H9 (cell line): ENCODE results near the gene COL23A1. TPM values are rescaled to one million over a fixed set of nuclear protein-coding genes. Genes with fewer than 3 reads are reported as not detected.
A peak's percentile ranks its signal among the peaks of the same experiment; 100 is the strongest.

Experiments used
- DNase-seq: peaks from one replicate; pipeline ENCODE4 v3.0.0-alpha.2; 2017
- H2AFZ ChIP-seq: one replicate; pipeline ENCODE4 v1.6.1; 2013; ENCODE audit warnings: mild to moderate bottlenecking, low read length, control low read depth, moderate library complexity
- H2AK5ac ChIP-seq: 2 replicates; pipeline ENCODE4 v1.6.1; 2013; ENCODE audit warnings: low read length, control low read depth, mixed read lengths; ENCODE audit not compliant: insufficient read length
- H2BK120ac ChIP-seq: one replicate; pipeline ENCODE4 v1.6.1; 2013; ENCODE audit warnings: low read depth, mild to moderate bottlenecking, low read length, control low read depth, inconsistent platforms; ENCODE audit not compliant: poor library complexity, severe bottlenecking
- H2BK12ac ChIP-seq: 2 replicates; pipeline ENCODE4 v1.6.1; 2013; ENCODE audit warnings: low read length, control low read depth, mixed read lengths, low read depth; ENCODE audit not compliant: insufficient read length
- H2BK15ac ChIP-seq: 2 replicates; pipeline ENCODE4 v1.6.1; 2013; ENCODE audit warnings: low read depth, low read length, control low read depth
- H2BK20ac ChIP-seq: one replicate; pipeline ENCODE4 v1.6.1; 2013; ENCODE audit warnings: low read depth, mild to moderate bottlenecking, low read length, control low read depth, inconsistent platforms; ENCODE audit not compliant: poor library complexity, severe bottlenecking
- H2BK5ac ChIP-seq: 2 replicates; pipeline ENCODE4 v1.6.1; 2013; ENCODE audit warnings: low read length, control low read depth, mixed read lengths; ENCODE audit not compliant: insufficient read length
- H3K14ac ChIP-seq: 2 replicates; pipeline ENCODE4 v1.6.1; 2013; ENCODE audit warnings: low read length, control low read depth; ENCODE audit not compliant: insufficient read depth
- H3K18ac ChIP-seq: 2 replicates; pipeline ENCODE4 v1.6.1; 2013; ENCODE audit warnings: low read depth, mild to moderate bottlenecking, mixed read lengths, low read length, control low read depth; ENCODE audit not compliant: insufficient read length
- H3K23ac ChIP-seq: 2 replicates; pipeline ENCODE4 v1.6.1; 2013; ENCODE audit warnings: low read length, control low read depth, mixed read lengths, low read depth; ENCODE audit not compliant: insufficient read length
- H3K23me2 ChIP-seq: 2 replicates; pipeline ENCODE4 v1.6.1; 2013; ENCODE audit warnings: low read depth, mild to moderate bottlenecking, mixed read lengths, low read length, control low read depth; ENCODE audit not compliant: insufficient read length, poor library complexity, severe bottlenecking
- H3K27ac ChIP-seq: 2 replicates; pipeline ENCODE4 v1.5.1; 2013; ENCODE audit warnings: low read length, control low read depth, mixed read lengths, low read depth; ENCODE audit not compliant: insufficient read length
- H3K27me3 ChIP-seq: 2 replicates; pipeline ENCODE4 v1.6.1; 2013; ENCODE audit warnings: low read length, control low read depth, inconsistent platforms; ENCODE audit not compliant: insufficient read depth
- H3K4ac ChIP-seq: 2 replicates; pipeline ENCODE4 v1.6.1; 2013; ENCODE audit warnings: low read depth, mild to moderate bottlenecking, control low read depth, inconsistent platforms, low read length, moderate library complexity
- H3K4me1 ChIP-seq: 2 replicates; pipeline ENCODE4 v1.6.1; 2013; ENCODE audit warnings: low read length, control low read depth, inconsistent platforms; ENCODE audit not compliant: insufficient read depth
- H3K4me2 ChIP-seq: 2 replicates; pipeline ENCODE4 v1.6.1; 2013; ENCODE audit warnings: low read length, control low read depth, mixed read lengths; ENCODE audit not compliant: insufficient read length, insufficient read depth
- H3K56ac ChIP-seq: 2 replicates; pipeline ENCODE4 v1.6.1; 2013; ENCODE audit warnings: low read depth, mild to moderate bottlenecking, mixed read lengths, low read length, control low read depth; ENCODE audit not compliant: insufficient read length
- H3K79me1 ChIP-seq: 2 replicates; pipeline ENCODE4 v1.6.1; 2013; ENCODE audit warnings: low read depth, mild to moderate bottlenecking, moderate library complexity, low read length, control low read depth, inconsistent platforms; ENCODE audit not compliant: insufficient read depth, poor library complexity, severe bottlenecking
- H3K79me2 ChIP-seq: 2 replicates; pipeline ENCODE4 v1.6.1; 2013; ENCODE audit warnings: low read length, control low read depth, inconsistent platforms; ENCODE audit not compliant: insufficient read depth
- H3K9ac ChIP-seq: 2 replicates; pipeline ENCODE4 v1.6.1; 2013; ENCODE audit warnings: low read length, control low read depth, mixed read lengths; ENCODE audit not compliant: insufficient read length; ENCODE audit errors: extremely low read depth
- H3K9me3 ChIP-seq: one replicate; pipeline ENCODE4 v1.6.1; 2013; ENCODE audit warnings: low read depth, low read length, inconsistent platforms; ENCODE audit not compliant: control insufficient read depth
- H3T11ph ChIP-seq: one replicate; pipeline ENCODE4 v1.6.1; 2013; ENCODE audit warnings: mild to moderate bottlenecking, low read length, control low read depth, inconsistent platforms
- H4K20me1 ChIP-seq: one replicate; pipeline ENCODE4 v1.6.1; 2013; ENCODE audit not compliant: control insufficient read depth, insufficient read length, insufficient read depth
- H4K5ac ChIP-seq: 2 replicates; pipeline ENCODE4 v1.6.1; 2013; ENCODE audit warnings: low read depth, mild to moderate bottlenecking, mixed read lengths, low read length, control low read depth; ENCODE audit not compliant: insufficient read length
- H4K8ac ChIP-seq: replicated peaks from 2 replicates; pipeline ENCODE4 v1.6.1; 2013; ENCODE audit warnings: low read length, control low read depth, mixed read lengths, low read depth; ENCODE audit not compliant: insufficient read length
- H4K91ac ChIP-seq: 2 replicates; pipeline ENCODE4 v1.6.1; 2013; ENCODE audit warnings: low read depth, mild to moderate bottlenecking, moderate library complexity, mixed read lengths, low read length, control low read depth; ENCODE audit not compliant: insufficient read length
- H3K27ac Mint-ChIP-seq, 3 experiments: 2 replicates in 2 of 3; 3 replicates in 1 of 3; pipeline ENCODE4 v1.8.0; 2020 to 2021; ENCODE audit warnings: mixed read lengths in 3 of 3, mild to moderate bottlenecking in 1 of 3, moderate library complexity in 1 of 3
- H3K27me3 Mint-ChIP-seq: 2 replicates; pipeline ENCODE4 v1.8.0; 2021; ENCODE audit warnings: low read depth, mild to moderate bottlenecking, moderate library complexity, mixed read lengths
- H3K36me3 Mint-ChIP-seq, 3 experiments: 2 replicates in 2 of 3; 3 replicates in 1 of 3; pipeline ENCODE4 v1.8.0; 2020 to 2021; ENCODE audit warnings: low read depth in 3 of 3, mixed read lengths in 3 of 3; ENCODE audit not compliant: insufficient read depth in 1 of 3
- H3K4me1 Mint-ChIP-seq, 2 experiments: 2 replicates each; pipeline ENCODE4 v1.8.0; 2020; ENCODE audit warnings: mixed read lengths in 2 of 2
- H3K4me3 Mint-ChIP-seq, 2 experiments: 2 replicates in 1 of 2; 3 replicates in 1 of 2; pipeline ENCODE4 v1.8.0; 2020 to 2021; ENCODE audit warnings: mild to moderate bottlenecking in 2 of 2, mixed read lengths in 2 of 2, moderate library complexity in 1 of 2
- H3K9me3 Mint-ChIP-seq, 2 experiments: 2 replicates in 1 of 2; 3 replicates in 1 of 2; pipeline ENCODE4 v1.8.0; 2020; ENCODE audit warnings: mild to moderate bottlenecking in 2 of 2, mixed read lengths in 2 of 2, moderate library complexity in 1 of 2
- WGBS: extraction: QIAGEN DNeasy Blood & Tissue Kit; methylation state at CpG from one replicate; pipeline ENCODE4 v1.1.7; 2013; ENCODE audit warnings: missing lambda C conversion rate, low lambda C conversion rate, mixed read lengths; ENCODE audit not compliant: insufficient read length; ENCODE audit errors: extremely low coverage; 5-methylcytosine and 5-hydroxymethylcytosine counted together
- total RNA-seq: library from RNA; stranded (reverse); gene quantifications from 2 replicates; pipeline ENCODE4 v1.2.1, GENCODE V29; 2021
- TF ChIP-seq, protein P1 (sequence below): fragments of 200-600 bp; sonication (generic); conservative IDR thresholded peaks from 3 replicates; pipeline ENCODE4 v1.8.0; 2021; ENCODE audit warnings: antibody characterized with exemption, mild to moderate bottlenecking

Gene COL23A1
- total RNA-seq, 1 experiment from 2014 or later: 2.6 TPM

DNA sequence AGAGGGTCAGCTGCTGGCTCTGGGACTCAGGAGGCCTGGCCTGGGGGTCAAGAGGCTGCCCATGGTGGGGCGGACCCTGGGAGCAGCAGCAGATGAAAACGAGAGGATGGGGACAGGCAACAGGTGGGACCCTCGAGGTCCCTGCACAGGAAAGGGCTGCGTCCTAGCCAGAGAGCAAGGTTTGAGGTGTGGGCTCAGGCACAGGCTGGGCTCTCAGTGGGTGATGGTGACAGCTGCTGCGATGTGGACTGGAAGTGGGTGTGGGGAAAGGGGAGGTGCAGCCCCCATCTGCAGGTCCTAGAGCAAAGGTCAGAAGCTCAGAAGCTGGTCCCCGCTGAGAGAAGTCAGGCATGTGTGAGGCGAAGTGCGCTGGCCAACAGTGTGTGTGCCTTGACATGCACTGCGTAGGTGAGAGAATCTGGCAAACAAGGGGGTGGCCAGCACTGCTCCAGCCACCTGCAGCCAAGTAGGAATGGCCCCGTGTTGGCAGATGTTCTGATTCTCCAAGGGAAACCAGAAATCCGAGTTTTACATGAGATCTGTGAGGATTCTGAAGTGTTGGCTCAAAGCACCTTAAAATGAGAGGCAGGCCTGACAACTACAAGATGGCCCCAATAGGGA lies 85.7 kb downstream of the COL23A1 start:
- no peaks in the 10 kb centered on the region for H3K9me3 ChIP-seq
- H4K5ac ChIP-seq: no peak overlapping the region
- no peak overlapping the region for H3T11ph ChIP-seq
- no peaks in the 10 kb centered on the region for H3K79me1 ChIP-seq
- no peak overlapping the region for H2BK15ac ChIP-seq
- H3K23ac ChIP-seq: no peak overlapping the region
- Mint-ChIP-seq H3K4me1 (0 out of 4 replicates have a peak, but pooled peaks cover 3 to 8% of the 10 kb centered on the region in 2 experiments), H3K27me3 (peaks cover 2% of the 10 kb centered on the region), H3K9me3 (peaks cover 22 to 27% of the 10 kb centered on the region in 2 experiments), H3K36me3 (peaks cover 3 to 19% (median 12%) of the 10 kb centered on the region in 3 experiments), H3K27ac (peak overlapping the region in 1 of 3 experiments; percentile 88; a peak in 2 of 7 replicates), H3K4me3 (no peak overlapping the region)
- DNase-seq: no peak
- no peak overlapping the region for H4K91ac ChIP-seq
- H3K27me3 ChIP-seq: no peaks in the 10 kb centered on the region
- H2AFZ ChIP-seq: no peak overlapping the region
- H2BK5ac ChIP-seq: no peak overlapping the region
- no peak overlapping the region for H2BK20ac ChIP-seq
- no peak overlapping the region for H3K4ac ChIP-seq
- WGBS: no CpG with 5 or more reads among the region's 11 CpGs
- peak overlapping the region; percentile 37; the same call in 1 of the 2 replicates for H3K14ac ChIP-seq
- TF ChIP-seq, protein P1, sequence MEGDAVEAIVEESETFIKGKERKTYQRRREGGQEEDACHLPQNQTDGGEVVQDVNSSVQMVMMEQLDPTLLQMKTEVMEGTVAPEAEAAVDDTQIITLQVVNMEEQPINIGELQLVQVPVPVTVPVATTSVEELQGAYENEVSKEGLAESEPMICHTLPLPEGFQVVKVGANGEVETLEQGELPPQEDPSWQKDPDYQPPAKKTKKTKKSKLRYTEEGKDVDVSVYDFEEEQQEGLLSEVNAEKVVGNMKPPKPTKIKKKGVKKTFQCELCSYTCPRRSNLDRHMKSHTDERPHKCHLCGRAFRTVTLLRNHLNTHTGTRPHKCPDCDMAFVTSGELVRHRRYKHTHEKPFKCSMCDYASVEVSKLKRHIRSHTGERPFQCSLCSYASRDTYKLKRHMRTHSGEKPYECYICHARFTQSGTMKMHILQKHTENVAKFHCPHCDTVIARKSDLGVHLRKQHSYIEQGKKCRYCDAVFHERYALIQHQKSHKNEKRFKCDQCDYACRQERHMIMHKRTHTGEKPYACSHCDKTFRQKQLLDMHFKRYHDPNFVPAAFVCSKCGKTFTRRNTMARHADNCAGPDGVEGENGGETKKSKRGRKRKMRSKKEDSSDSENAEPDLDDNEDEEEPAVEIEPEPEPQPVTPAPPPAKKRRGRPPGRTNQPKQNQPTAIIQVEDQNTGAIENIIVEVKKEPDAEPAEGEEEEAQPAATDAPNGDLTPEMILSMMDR: no peak
- no peak overlapping the region for H3K27ac ChIP-seq
- no peak overlapping the region for H3K18ac ChIP-seq
- H2BK120ac ChIP-seq: no peak overlapping the region
- H3K56ac ChIP-seq: no peak overlapping the region
- no peak overlapping the region for H2AK5ac ChIP-seq
- no peaks in the 10 kb centered on the region for H4K20me1 ChIP-seq
- no peak overlapping the region for H3K9ac ChIP-seq
- H2BK12ac ChIP-seq: no peak overlapping the region
- H3K23me2 ChIP-seq: no peaks in the 10 kb centered on the region
- H4K8ac ChIP-seq: no peak overlapping the region
- no peaks in the 10 kb centered on the region for H3K4me1 ChIP-seq
- no peaks in the 10 kb centered on the region for H3K79me2 ChIP-seq
- no peak overlapping the region for H3K4me2 ChIP-seq
